ENCODE measurements around the gene HERC2.
"Not testable (repeated sequence)": the region's sequence is repeated elsewhere in the genome, so short reads cannot be mapped to it uniquely, and the experiment has no call there.

- TF ChIP-seq CTCF (IDR thresholded peaks at IDR 0.05; ENCODE audit: extremely low read depth in 1 of 2, insufficient read depth in 1 of 2, low read depth in 1 of 2, low read length in 2 of 2); POLR2AphosphoS5 (IDR thresholded peaks at IDR 0.05; ENCODE audit: insufficient read depth, low read depth, low read length); POLR2A (IDR thresholded peaks at IDR 0.05; ENCODE audit: low read depth, low read length); MYC (IDR thresholded peaks at IDR 0.05; ENCODE audit: low read depth, low read length): not testable (repeated sequence)
Observed at GRCh38 chr15:28197694-28198093, 124.3 kb downstream of the HERC2 start.
